Mammary epithelial cell (primary cell): Measurements from ENCODE around the gene STON2.

Experiments used
- EZH2 ChIP-seq: IDR thresholded peaks from 2 replicates; pipeline ENCODE4 v1.6.1; 2012; ENCODE audit warnings: low read length, inconsistent platforms, borderline replicate concordance
- TF ChIP-seq, protein P1 (sequence below), 2 donors: IDR thresholded peaks in 1 of 2; conservative IDR thresholded peaks in 1 of 2; 2 replicates each; pipeline ENCODE4 v1.5.1; 2011 to 2012; ENCODE audit warnings: inconsistent platforms in 2 of 2, low read length in 2 of 2, mild to moderate bottlenecking in 2 of 2, control low read depth in 1 of 2, low read depth in 1 of 2; ENCODE audit not compliant: insufficient read depth in 1 of 2; ENCODE audit errors: extremely low read depth in 1 of 2

DNA sequence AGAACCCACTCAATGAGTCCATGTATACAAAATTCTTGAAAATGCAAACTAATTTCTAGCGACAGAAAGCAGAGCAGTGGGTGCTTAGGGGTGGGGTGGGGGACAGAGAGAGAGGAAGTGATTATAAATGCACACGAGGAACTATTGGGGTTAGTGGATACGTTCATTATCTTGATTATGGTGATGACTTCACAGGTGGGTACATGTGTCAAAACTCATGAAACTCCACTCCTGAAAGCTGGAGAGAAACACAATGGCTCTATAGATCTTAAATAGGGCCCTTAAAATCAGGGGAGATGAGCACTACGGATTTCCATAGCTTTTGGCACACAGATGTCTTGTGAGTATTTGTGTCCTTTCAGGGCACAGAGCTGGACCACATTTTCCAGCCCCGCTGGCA, 59.9 kb downstream of the STON2 start:
- TF ChIP-seq, protein P1, sequence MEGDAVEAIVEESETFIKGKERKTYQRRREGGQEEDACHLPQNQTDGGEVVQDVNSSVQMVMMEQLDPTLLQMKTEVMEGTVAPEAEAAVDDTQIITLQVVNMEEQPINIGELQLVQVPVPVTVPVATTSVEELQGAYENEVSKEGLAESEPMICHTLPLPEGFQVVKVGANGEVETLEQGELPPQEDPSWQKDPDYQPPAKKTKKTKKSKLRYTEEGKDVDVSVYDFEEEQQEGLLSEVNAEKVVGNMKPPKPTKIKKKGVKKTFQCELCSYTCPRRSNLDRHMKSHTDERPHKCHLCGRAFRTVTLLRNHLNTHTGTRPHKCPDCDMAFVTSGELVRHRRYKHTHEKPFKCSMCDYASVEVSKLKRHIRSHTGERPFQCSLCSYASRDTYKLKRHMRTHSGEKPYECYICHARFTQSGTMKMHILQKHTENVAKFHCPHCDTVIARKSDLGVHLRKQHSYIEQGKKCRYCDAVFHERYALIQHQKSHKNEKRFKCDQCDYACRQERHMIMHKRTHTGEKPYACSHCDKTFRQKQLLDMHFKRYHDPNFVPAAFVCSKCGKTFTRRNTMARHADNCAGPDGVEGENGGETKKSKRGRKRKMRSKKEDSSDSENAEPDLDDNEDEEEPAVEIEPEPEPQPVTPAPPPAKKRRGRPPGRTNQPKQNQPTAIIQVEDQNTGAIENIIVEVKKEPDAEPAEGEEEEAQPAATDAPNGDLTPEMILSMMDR (conservative IDR thresholded peaks at IDR 0.05 in 1 of 2, IDR thresholded peaks at IDR 0.05 in 1 of 2; ENCODE audit: extremely low read depth in 1 of 2, insufficient read depth in 1 of 2, low read depth in 1 of 2, low read length in 2 of 2): no peak
- no peak for TF ChIP-seq EZH2
